ENCODE results near the gene SRSF2.

- TF ChIP-seq CTCF (IDR thresholded peaks at IDR 0.05) = no peak
- peak; percentile 89 to 97 for TF ChIP-seq POLR2A (IDR thresholded peaks at IDR 0.05)
Observed at GRCh38 chr17:76726231-76726775, 10.8 kb downstream of the SRSF2 start, which contains the start of gene JMJD6.

Measured in Peyer's patch (tissue), 4 donors.